MM.1S (cell line): ENCODE data around the gene PLK5.

Experiments
- EZH2 ChIP-seq: fragments of 300-600 bp; sonication (generic); optimal IDR thresholded peaks from 2 replicates; pipeline ENCODE3; 2017; ENCODE audit warnings: low read depth, mild to moderate bottlenecking, antibody characterized with exemption, low read length, mixed read lengths
- TF ChIP-seq, protein P1 (sequence below): fragments of 300-600 bp; sonication (generic); IDR thresholded peaks from 2 replicates; pipeline ENCODE4 v1.5.1; 2016; ENCODE audit warnings: antibody characterized with exemption, low read length, mixed read lengths

DNA sequence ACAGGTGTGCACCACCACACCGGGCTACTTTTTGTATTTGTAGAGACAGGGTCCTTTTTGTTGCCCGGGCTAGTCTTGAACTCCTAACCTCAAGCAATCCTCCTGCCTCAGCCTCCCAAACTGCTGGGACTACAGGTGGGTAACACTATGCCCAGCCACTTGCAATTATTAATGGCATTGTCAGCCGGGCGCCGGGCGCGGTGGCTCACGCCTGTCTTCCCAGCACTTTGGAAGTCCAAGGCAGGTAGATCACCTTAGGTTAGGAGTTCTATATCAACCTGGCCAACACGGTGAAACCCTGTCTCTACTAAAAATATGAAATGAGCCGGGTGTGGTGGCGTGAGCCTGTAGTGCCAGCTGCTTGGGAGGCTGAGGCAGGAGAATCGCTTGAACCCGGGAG is 47.0 kb downstream of the PLK5 start:
- TF ChIP-seq, protein P1, sequence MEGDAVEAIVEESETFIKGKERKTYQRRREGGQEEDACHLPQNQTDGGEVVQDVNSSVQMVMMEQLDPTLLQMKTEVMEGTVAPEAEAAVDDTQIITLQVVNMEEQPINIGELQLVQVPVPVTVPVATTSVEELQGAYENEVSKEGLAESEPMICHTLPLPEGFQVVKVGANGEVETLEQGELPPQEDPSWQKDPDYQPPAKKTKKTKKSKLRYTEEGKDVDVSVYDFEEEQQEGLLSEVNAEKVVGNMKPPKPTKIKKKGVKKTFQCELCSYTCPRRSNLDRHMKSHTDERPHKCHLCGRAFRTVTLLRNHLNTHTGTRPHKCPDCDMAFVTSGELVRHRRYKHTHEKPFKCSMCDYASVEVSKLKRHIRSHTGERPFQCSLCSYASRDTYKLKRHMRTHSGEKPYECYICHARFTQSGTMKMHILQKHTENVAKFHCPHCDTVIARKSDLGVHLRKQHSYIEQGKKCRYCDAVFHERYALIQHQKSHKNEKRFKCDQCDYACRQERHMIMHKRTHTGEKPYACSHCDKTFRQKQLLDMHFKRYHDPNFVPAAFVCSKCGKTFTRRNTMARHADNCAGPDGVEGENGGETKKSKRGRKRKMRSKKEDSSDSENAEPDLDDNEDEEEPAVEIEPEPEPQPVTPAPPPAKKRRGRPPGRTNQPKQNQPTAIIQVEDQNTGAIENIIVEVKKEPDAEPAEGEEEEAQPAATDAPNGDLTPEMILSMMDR, result no peak
- no peak for TF ChIP-seq EZH2
